Vagina (tissue), 2 donors: ENCODE measurements around the gene KIAA1755. TPM values are rescaled to one million over a fixed set of nuclear protein-coding genes. Genes with fewer than 3 reads are reported as not detected.

Experiments used
- DNase-seq, 2 donors: peaks; one replicate each; pipeline ENCODE4 v3.0.0-alpha.2; 2017; ENCODE audit errors: extremely low spot score in 2 of 2
- H3K27ac ChIP-seq: fragments of 200-600 bp; sonication (generic); one replicate; pipeline ENCODE4 v1.5.1; 2019
- H3K27me3 ChIP-seq: fragments of 200-600 bp; sonication (generic); one replicate; pipeline ENCODE4 v1.5.1; 2019
- H3K36me3 ChIP-seq, 2 donors: fragments of 200-600 bp; sonication (generic); one replicate each; pipeline ENCODE4 v1.5.1; 2017 to 2019
- H3K4me1 ChIP-seq: fragments of 200-600 bp; sonication (generic); one replicate; pipeline ENCODE4 v1.5.1; 2019
- H3K4me3 ChIP-seq, 2 donors: fragments of 200-600 bp; sonication (generic); 1 replicate in 1 of 2; 2 replicates in 1 of 2; pipeline ENCODE4 v1.5.1; 2016 to 2019
- H3K9me3 ChIP-seq: fragments of 200-600 bp; sonication (generic); one replicate; pipeline ENCODE4 v1.5.1; 2019
- CTCF ChIP-seq, 3 experiments: fragments of 450-650 bp in 2 of 3; fragments of 200-600 bp in 1 of 3; sonication (generic) in 1 of 3; IDR thresholded peaks; one replicate each; pipeline ENCODE4 v1.5.1; 2017 to 2019; ENCODE audit warnings: antibody characterized with exemption in 3 of 3, mild to moderate bottlenecking in 2 of 3, moderate library complexity in 2 of 3
- POLR2A ChIP-seq, 2 donors: fragments of 450-650 bp; IDR thresholded peaks; one replicate each; pipeline ENCODE4 v1.6.1; 2017; ENCODE audit warnings: antibody characterized with exemption in 2 of 2, mild to moderate bottlenecking in 2 of 2, moderate library complexity in 2 of 2
- POLR2AphosphoS5 ChIP-seq, 2 donors: sonication (generic); formaldehyde crosslinking; IDR thresholded peaks; one replicate each; pipeline ENCODE4 v1.9.0; 2017; ENCODE audit warnings: antibody characterized with exemption in 2 of 2, mild to moderate bottlenecking in 2 of 2, low read depth in 1 of 2; ENCODE audit not compliant: insufficient read depth in 1 of 2
- intact Hi-C: fragments of 100-400 bp; cut with DNase I; formaldehyde crosslinking; loops from one replicate; pipeline ENCODE4 v1.15.1; 2023
- total RNA-seq: library from RNA; depleted of rRNA; stranded (reverse); fragments of >200 nt; gene quantifications from one replicate; pipeline ENCODE4 v1.2.3, GENCODE V29; 2016

KIAA1755 gene
- total RNA-seq, 1 donor from 2014 or later: 2.7 TPM

- peak overlapping the region; percentile 54 to 62 for H3K4me3 ChIP-seq
- no peaks in the 10 kb centered on the region for H3K36me3 ChIP-seq
- TF ChIP-seq POLR2A (IDR thresholded peaks at IDR 0.05) (no peak), POLR2AphosphoS5 (IDR thresholded peaks at IDR 0.05; ENCODE audit: insufficient read depth in 1 of 2, low read depth in 1 of 2) (no peak)
- peak overlapping the region; percentile 78 for H3K27ac ChIP-seq
- no peaks in the 10 kb centered on the region for H3K9me3 ChIP-seq
- H3K4me1 ChIP-seq: peaks cover 68% of the 10 kb centered on the region
- no peak for DNase-seq
- intact Hi-C loops: no loop called here
- H3K27me3 ChIP-seq: no peaks in the 10 kb centered on the region
These were observed 96.5 kb downstream of the KIAA1755 start for GRCh38 chr20:38164069-38164468.

- H3K4me1 ChIP-seq: peaks cover 68% of the 10 kb centered on the region
- H3K27me3 ChIP-seq: no peaks in the 10 kb centered on the region
- no peak for DNase-seq
- H3K4me3 ChIP-seq: peak overlapping the region; percentile 54 to 62
- no peaks in the 10 kb centered on the region for H3K36me3 ChIP-seq
- no peaks in the 10 kb centered on the region for H3K9me3 ChIP-seq
- intact Hi-C loops: no loop called here
- H3K27ac ChIP-seq: peak overlapping the region; percentile 78
- TF ChIP-seq POLR2A (IDR thresholded peaks at IDR 0.05): no peak
- TF ChIP-seq CTCF (IDR thresholded peaks at IDR 0.05): no peak
- no peak for TF ChIP-seq POLR2AphosphoS5 (IDR thresholded peaks at IDR 0.05; ENCODE audit: insufficient read depth in 1 of 2, low read depth in 1 of 2)
These were observed 97.4 kb downstream of the KIAA1755 start for GRCh38 chr20:38162878-38163875.

- intact Hi-C loops: no loop called here
- no peak overlapping the region for H3K27ac ChIP-seq
These were observed 98.4 kb downstream of the KIAA1755 start for GRCh38 chr20:38162149-38162548.

GRCh38 chr20:38161412-38161774 is 99.1 kb downstream of the KIAA1755 start:
- no peaks in the 10 kb centered on the region for H3K36me3 ChIP-seq
- H3K27me3 ChIP-seq: no peaks in the 10 kb centered on the region
- no peak overlapping the region for H3K4me3 ChIP-seq
- H3K9me3 ChIP-seq: no peaks in the 10 kb centered on the region
- TF ChIP-seq POLR2A (IDR thresholded peaks at IDR 0.05) (no peak), POLR2AphosphoS5 (IDR thresholded peaks at IDR 0.05; ENCODE audit: insufficient read depth in 1 of 2, low read depth in 1 of 2) (no peak), CTCF (IDR thresholded peaks at IDR 0.05) (no peak)
- peaks cover 68% of the 10 kb centered on the region for H3K4me1 ChIP-seq
- intact Hi-C loops: no loop called here
- DNase-seq: no peak
- H3K27ac ChIP-seq: no peak overlapping the region

More at GRCh38 chr20:38162149-38162548, 98.4 kb downstream of the KIAA1755 start:
- no peak for DNase-seq
- H3K9me3 ChIP-seq: no peaks in the 10 kb centered on the region
- H3K27me3 ChIP-seq: no peaks in the 10 kb centered on the region
- no peaks in the 10 kb centered on the region for H3K36me3 ChIP-seq
- TF ChIP-seq POLR2A (IDR thresholded peaks at IDR 0.05) (no peak), POLR2AphosphoS5 (IDR thresholded peaks at IDR 0.05; ENCODE audit: insufficient read depth in 1 of 2, low read depth in 1 of 2) (no peak), CTCF (IDR thresholded peaks at IDR 0.05) (no peak)
- peaks cover 68% of the 10 kb centered on the region for H3K4me1 ChIP-seq
- H3K4me3 ChIP-seq: no peak overlapping the region

Other genes starting within 250 kb of the KIAA1755 start
- gene TTI1, start 227.3 kb downstream of the KIAA1755 start, total RNA-seq: 13.5 TPM
- 23.8 TPM for gene RPRD1B, start 227.0 kb downstream of the KIAA1755 start, total RNA-seq
- gene TGM2, start 95.5 kb downstream of the KIAA1755 start, total RNA-seq: 92.8 TPM
- gene BPI, start 43.4 kb upstream of the KIAA1755 start, total RNA-seq: not detected
- 0.98 TPM for gene LBP, start 85.7 kb upstream of the KIAA1755 start, total RNA-seq
- 37.3 TPM for gene SNHG17, start 174.6 kb upstream of the KIAA1755 start, total RNA-seq
- 45.2 TPM for gene RALGAPB, start 212.1 kb upstream of the KIAA1755 start, total RNA-seq